GM21619 (cell line): ENCODE data around the gene DIAPH3.

Source experiments
- ATAC-seq: cut with Tn5 transposase; IDR thresholded peaks from one replicate; pipeline ENCODE4 v1.9.1; 2021; ENCODE audit not compliant: unreplicated experiment

Gene DIAPH3

DNA sequence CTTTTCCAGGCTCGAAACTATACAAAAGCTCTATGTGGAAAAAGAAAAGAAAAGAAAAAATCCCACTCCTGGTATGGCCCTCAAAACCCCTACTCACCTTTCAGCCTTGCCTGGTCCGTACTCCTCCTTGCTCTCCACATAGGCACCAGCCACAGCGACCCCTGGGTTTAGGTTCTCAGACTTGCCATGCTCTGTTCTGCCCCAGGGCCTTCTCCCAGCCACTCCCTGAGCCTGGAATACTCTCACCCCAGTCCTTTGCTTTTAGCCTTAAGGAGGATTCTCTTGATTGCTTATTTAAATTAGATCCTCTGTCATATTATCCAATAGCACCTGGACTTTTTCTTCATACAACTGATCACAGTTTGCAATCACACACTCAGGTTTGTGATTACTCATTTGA is 522.5 kb downstream of the DIAPH3 start:
- no peak for ATAC-seq

DNA sequence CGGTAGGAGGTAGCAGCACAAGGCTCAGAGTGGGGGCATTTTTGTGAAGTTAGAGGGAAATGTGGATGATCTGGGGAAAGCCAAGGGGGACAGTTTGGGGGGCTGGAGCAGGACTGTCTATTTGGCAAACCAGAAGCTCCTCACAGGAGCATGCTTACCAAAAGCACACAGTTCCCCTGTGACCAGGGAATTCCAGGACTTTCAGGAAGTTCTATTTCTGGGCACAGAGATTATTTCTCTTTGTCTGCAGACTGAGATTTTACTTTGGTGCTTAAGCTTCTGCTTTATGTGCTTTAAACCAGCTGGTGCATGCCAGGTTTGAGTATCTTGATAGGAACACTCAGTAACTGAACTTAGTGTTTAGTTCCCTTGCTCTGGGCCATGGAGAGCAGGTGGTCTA is 525.3 kb downstream of the DIAPH3 start:
- no peak for ATAC-seq

DNA sequence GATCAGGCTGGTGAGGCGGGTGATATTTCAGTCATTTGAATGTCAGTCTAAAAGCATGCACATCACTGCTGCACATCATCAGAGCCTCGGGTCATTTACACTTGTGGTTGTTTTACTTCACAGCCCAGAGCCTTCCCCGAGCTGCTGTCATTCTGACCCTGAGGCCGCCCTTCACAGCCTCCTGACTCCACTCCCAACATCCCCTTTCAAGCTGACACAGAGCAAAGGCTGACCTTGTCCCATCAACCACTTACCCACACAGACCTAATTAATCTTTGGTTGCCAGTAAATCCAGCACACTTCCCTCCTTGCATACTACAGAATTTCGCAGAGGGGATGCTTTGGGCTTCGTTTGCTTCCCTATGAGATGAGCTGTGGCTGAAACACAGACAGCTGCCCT is 528.1 kb downstream of the DIAPH3 start:
- ATAC-seq: no peak

DNA sequence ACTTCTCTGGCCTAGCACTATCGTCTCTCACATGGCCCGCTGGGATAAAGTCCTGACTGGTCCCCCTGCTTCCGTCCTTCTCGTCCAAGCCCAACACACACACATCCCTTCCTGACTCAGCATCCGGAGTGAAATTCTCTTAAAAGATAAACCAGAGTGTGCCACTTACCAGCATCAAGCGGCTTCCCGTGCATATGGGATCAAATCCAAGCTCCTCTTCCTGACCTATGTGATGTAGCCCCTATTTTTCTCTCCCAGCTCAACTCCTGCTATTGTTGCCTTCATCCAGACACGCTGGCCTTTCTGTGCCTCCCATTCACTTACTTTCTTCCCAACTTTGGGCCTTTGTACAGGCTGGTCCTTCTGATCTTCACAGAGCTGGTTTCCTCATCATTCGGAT is 530.4 kb downstream of the DIAPH3 start:
- no peak for ATAC-seq

DNA sequence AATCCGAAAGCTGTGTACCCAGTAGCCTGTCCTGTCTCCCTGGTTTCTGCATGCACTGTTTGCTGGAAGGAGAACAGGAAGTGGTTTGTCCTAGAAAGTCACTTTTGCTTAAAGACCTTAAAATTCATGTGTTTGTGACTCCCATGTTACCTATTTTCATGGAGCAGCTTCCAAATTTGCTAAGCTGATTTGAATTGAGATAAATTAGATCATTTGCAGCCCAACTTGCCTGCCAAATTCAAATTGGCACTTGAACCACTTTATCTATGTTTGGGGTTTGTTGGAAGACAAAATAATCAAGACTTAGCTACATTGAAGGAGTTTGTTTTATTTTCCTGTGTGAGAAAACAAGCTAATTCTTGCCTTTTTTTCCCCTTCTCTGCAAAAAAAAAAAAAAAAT is 532.5 kb downstream of the DIAPH3 start:
- ATAC-seq: no peak

DNA sequence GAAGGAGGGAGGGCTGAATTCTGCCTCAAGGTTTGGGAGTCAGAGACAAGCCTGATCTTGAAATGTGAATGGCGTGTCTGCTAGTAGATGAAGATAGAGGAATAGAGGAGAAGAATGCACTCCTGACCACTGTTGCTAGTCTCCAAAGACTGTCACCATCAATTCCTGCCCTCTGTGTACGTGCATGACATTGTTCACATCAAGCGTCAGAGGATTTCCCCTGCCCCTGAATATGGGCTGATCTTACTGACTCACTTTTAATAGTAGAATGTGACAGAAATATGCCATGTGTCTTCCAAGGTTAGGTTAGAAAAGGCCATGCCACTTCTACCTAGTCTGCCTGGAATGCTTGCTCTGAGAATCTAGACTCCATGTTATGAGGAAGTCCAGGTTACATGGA is 538.6 kb downstream of the DIAPH3 start:
- ATAC-seq: no peak

DNA sequence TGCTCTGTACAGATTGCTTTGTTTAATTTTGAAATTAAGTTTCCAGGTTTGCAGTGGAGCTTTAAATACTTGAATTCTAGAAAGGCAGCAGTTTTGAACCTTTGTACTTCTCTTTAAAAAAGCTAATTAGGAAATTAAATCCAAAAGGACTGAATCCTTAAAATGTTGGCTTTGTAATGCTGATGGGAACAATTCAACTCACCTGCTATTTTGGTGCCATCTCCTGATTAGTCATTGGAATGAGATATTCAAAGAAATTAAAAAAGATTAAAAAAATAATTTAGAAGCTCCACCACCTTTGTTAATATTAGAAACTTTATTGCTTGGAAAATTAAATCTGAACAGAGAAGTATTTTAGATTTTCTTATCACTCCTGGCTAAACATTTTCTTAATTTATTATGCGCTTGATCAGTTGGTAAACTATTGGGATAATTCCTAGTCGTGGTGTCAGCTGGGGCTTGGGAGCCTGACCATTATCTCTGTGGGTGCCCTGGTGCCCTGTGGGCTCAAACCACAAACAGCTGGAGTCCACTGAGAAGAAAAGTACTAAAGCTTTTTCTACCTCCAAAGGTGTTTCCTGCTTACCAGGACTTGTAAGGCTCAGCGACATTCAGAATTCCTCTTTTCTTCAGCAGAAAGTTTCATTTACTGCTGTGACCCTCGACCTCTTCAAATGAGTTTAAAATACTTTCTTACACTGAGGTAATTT is 540.4 kb downstream of the DIAPH3 start:
- ATAC-seq: no peak

DNA sequence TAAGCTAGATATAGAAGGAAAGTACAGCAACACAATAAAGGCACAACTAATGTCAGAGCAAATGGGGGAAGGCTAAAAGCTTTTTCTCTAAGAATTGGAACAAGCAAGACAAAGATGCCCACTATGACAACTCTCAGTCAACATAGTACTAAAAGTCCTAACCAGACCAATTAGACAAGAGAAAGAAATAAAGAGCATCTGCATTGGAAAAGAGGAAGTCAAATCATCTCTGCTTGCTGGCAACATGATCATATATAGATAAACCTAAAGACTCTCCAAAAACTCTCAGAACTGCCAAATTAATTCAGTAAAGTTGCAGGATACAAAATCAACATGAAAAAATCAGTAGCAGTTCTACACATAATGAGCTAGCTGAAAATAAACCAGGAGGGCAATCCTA is 542.0 kb downstream of the DIAPH3 start:
- ATAC-seq: no peak
